Kidney tubule cell (primary cell): ENCODE data around the gene PCDHB15.
"Not testable (repeated sequence)": the region's sequence is repeated elsewhere in the genome, so short reads cannot be mapped to it uniquely, and the experiment has no call there.

ENCODE experiments used
- DNase-seq: peaks from one replicate; pipeline ENCODE4 v3.0.0-alpha.2; 2018; ENCODE audit warnings: low spot score

Gene PCDHB15

DNA sequence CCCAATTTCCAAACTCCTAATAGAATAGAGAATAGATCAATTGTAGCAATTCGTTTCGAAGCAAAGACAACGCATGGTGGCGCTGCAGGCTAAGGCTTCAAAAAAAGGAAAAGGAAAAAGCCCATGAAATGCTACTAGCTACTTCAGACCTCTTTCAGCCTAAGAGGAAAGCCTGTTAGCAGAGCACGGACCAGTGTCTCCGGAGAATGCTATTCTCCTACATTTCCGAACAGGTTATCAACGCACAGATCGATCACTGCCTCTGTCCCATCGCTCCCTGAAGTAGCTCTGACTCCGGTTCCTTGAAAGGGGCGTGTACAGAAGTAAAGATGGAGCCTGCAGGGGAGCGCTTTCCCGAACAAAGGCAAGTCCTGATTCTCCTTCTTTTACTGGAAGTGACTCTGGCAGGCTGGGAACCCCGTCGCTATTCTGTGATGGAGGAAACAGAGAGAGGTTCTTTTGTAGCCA, at the start of gene PCDHB15:
TSS of gene PCDHB15 (plus strand) at position 146 of the 468 bp plus-strand sequence. CDS start at position 330, 184 bp downstream.
- peak; percentile 12 for DNase-seq

DNA sequence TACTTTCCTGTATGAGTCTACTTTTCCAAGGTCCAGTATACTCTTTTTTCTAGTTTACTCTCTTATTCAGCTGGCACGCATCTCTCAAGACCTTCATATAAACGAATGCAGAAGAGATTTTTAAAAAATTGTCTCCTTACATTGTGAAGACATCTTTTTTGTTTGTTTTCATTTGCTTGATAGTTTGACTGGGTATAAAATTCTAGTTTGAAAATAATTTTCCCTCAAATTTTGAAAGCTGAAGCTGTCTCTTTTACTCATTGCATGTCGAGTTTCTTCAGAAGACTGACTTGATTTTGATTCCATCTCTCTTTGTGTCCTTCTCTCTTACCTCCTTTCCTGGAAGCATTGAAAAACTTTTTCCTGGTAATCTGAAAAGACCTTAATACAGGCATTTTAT, 48.8 kb upstream of the PCDHB15 start:
- no peak for DNase-seq

DNA sequence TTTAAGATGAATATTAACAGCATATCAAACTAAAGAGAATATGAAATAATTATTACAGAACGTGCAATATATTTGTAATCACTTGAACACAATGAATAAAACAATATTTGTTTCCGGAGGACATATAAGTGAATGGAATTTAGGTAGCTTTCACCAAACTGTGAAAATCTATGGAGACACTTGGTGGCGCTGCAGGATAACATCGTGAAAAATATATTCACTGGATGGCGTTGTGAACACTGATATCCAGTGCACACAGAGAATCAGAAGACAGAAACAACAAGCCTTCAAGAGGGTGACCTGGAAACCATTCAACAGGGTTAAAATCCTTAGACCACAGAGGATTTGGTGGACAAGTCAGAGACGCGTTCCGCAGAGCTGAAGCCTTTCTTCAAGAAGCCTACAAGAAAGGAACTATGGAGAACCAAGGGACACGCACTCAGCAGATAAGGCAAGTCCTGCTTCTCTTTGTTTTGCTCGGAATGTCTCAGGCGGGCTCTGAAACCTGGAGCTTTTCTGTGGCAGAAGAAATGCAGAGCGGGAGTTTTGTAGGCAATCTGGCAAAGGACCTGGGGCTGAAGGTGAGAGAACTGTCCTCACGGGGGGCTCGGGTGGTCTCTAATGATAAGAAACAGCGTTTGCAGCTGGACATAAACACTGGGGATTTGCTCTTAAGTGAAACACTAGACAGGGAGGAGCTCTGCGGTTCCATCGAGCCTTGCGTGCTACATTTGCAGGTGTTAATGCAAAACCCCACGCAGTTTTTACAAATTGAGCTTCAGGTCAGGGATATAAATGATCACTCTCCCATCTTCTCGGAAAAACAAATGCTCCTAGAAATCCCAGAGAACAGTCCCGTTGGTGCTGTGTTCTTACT, 45.6 kb upstream of the PCDHB15 start, which contains the start of gene PCDHB11:
TSS of gene PCDHB11 (plus strand) at position 269 of the 877 bp plus-strand sequence. CDS start at position 417, 148 bp downstream.
- DNase-seq = no peak

DNA sequence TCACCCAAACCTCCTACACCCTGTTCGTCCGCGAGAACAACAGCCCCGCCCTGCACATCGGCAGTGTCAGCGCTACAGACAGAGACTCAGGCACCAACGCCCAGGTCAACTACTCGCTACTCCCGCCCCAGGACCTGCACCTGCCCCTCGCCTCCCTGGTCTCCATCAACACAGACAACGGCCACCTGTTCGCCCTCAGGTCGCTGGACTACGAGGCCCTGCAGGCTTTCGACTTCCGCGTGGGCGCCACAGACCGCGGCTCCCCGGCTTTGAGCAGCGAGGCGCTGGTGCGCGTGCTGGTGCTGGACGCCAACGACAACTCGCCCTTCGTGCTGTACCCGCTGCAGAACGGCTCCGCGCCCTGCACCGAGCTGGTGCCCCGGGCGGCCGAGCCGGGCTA, 44.1 kb upstream of the PCDHB15 start:
- not testable (repeated sequence) for DNase-seq

DNA sequence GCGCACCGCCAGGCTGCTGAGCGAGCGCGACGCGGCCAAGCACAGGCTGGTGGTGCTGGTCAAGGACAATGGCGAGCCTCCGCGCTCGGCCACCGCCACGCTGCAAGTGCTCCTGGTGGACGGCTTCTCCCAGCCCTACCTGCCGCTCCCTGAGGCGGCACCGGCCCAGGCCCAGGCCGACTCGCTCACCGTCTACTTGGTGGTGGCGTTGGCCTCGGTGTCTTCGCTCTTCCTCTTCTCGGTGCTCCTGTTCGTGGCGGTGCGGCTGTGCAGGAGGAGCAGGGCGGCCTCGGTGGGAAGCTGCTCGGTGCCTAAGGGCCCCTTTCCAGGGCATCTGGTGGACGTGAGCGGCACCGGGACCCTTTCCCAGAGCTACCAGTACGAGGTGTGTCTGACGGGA, 43.5 kb upstream of the PCDHB15 start:
- DNase-seq = not testable (repeated sequence)

DNA sequence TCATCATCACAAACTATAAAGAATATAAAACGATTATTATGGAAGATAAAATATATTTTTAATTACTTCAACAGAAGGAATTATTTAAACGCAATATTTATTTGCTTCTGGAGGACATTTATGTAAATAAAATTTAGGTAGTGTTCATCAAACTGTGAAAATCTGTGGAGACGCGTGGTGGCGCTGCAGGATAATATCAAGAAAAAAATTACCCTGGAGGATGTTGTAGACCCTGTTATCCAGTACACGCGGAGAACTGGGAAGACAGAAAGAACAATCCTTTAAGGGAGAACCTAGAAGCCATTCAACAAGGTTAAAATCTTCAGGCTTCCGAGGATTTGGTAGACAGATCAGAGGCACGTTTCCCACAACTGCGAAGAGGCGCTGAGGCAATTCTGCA, 36.7 kb upstream of the PCDHB15 start, which contains the start of gene PCDHB12:
TSS of gene PCDHB12 (plus strand) at position 242 of the 400 bp plus-strand sequence. CDS start 189 bp downstream, outside the sequence.
- no peak for DNase-seq

DNA sequence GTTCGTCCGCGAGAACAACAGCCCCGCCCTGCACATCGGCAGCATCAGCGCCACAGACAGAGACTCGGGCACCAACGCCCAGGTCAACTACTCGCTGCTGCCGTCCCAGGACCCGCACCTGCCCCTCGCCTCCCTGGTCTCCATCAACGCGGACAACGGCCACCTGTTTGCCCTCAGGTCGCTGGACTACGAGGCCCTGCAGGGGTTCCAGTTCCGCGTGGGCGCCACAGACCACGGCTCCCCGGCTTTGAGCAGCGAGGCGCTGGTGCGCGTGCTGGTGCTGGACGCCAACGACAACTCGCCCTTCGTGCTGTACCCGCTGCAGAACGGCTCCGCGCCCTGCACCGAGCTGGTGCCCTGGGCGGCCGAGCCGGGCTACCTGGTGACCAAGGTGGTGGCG, 34.9 kb upstream of the PCDHB15 start:
- not testable (repeated sequence) for DNase-seq

DNA sequence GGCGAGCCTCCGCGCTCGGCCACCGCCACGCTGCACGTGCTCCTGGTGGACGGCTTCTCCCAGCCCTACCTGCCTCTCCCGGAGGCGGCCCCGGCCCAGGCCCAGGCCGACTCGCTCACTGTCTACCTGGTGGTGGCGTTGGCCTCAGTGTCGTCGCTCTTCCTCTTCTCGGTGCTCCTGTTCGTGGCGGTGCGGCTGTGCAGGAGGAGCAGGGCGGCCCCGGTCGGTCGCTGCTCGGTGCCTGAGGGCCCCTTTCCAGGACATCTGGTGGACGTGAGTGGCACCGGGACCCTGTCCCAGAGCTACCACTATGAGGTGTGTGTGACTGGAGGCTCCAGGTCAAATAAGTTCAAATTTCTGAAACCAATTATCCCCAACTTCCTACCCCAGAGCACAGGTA, 34.3 kb upstream of the PCDHB15 start:
- not testable (repeated sequence) for DNase-seq

DNA sequence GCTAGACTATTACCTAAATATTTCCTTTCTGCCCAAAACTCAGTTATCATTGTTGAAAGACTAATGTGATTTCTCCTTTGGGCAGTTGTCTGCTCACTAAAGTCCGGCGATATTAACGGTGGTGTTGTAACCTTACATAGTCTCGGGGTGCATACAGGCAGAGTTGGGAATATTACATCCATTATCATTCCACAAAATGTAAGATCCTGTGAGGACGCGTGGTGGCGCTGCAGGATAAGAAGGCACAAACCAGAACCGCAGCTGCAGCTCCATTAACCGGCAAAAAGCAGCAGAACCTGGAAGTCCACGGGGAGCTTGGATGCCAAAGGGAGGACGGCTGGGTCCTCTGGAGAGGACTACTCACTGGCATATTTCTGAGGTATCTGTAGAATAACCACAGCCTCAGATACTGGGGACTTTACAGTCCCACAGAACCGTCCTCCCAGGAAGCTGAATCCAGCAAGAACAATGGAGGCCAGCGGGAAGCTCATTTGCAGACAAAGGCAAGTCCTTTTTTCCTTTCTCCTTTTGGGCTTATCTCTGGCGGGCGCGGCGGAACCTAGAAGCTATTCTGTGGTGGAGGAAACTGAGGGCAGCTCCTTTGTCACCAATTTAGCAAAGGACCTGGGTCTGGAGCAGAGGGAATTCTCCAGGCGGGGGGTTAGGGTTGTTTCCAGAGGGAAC, 31.4 kb upstream of the PCDHB15 start, which contains the start of gene PCDHB13:
TSS of gene PCDHB13 (plus strand) at position 264 of the 684 bp plus-strand sequence. CDS start at position 469, 205 bp downstream.
- DNase-seq = peak; percentile 31

DNA sequence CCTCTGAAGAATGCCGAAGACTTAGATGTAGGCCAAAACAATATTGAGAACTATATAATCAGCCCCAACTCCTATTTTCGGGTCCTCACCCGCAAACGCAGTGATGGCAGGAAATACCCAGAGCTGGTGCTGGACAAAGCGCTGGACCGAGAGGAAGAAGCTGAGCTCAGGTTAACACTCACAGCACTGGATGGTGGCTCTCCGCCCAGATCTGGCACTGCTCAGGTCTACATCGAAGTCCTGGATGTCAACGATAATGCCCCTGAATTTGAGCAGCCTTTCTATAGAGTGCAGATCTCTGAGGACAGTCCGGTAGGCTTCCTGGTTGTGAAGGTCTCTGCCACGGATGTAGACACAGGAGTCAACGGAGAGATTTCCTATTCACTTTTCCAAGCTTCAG, 30.6 kb upstream of the PCDHB15 start:
- not testable (repeated sequence) for DNase-seq

DNA sequence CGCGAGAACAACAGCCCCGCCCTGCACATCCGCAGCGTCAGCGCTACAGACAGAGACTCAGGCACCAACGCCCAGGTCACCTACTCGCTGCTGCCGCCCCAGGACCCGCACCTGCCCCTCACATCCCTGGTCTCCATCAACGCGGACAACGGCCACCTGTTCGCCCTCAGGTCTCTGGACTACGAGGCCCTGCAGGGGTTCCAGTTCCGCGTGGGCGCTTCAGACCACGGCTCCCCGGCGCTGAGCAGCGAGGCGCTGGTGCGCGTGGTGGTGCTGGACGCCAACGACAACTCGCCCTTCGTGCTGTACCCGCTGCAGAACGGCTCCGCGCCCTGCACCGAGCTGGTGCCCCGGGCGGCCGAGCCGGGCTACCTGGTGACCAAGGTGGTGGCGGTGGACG, 29.7 kb upstream of the PCDHB15 start:
- DNase-seq = not testable (repeated sequence)

DNA sequence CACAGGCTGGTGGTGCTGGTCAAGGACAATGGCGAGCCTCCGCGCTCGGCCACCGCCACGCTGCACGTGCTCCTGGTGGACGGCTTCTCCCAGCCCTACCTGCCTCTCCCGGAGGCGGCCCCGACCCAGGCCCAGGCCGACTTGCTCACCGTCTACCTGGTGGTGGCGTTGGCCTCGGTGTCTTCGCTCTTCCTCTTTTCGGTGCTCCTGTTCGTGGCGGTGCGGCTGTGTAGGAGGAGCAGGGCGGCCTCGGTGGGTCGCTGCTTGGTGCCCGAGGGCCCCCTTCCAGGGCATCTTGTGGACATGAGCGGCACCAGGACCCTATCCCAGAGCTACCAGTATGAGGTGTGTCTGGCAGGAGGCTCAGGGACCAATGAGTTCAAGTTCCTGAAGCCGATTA, 29.2 kb upstream of the PCDHB15 start:
- DNase-seq = not testable (repeated sequence)

DNA sequence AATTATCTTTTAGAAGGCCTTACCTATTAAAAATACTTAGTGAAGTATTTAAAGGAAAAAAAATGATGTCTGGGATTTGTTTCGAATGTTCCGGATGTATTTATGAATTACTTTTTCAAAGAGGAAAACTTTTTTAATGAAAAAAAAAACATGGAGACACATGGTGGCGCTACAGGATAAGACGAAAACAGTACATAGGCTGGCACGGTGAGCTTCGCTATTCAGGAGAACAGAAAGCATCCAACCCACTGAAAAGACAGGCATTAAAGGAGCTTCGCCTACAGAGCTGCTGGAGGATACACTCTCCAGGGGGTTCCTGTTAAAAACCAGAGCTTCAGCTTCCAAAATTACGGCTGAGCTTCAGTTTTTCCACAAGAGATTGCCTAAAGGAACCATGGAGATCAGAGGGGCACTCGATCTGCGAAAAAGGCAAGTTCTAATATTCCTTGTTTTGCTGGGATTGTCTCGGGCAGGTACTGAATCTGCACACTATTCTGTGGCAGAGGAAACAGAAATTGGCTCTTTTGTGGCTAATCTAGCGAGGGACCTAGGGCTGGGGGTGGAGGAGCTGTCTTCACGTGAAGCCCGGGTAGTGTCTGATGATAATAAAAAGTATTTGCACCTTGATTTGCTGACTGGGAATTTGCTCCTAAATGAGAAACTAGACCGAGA, 21.9 kb upstream of the PCDHB15 start, which contains the start of gene PCDHB14:
TSS of gene PCDHB14 (plus strand) at position 232 of the 672 bp plus-strand sequence. CDS start at position 395, 163 bp downstream.
- peak; percentile 34 for DNase-seq

DNA sequence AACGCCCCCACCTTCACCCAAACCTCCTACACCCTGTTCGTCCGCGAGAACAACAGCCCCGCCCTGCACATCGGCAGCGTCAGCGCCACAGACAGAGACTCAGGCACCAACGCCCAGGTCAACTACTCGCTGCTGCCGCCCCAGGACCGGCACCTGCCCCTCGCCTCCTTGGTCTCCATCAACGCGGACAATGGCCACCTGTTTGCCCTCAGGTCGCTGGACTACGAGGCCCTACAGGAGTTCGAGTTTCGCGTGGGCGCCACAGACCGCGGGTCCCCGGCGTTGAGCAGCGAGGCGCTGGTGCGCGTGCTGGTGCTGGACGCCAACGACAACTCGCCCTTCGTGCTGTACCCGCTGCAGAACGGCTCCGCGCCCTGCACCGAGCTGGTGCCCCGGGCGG, 20.4 kb upstream of the PCDHB15 start:
- not testable (repeated sequence) for DNase-seq

DNA sequence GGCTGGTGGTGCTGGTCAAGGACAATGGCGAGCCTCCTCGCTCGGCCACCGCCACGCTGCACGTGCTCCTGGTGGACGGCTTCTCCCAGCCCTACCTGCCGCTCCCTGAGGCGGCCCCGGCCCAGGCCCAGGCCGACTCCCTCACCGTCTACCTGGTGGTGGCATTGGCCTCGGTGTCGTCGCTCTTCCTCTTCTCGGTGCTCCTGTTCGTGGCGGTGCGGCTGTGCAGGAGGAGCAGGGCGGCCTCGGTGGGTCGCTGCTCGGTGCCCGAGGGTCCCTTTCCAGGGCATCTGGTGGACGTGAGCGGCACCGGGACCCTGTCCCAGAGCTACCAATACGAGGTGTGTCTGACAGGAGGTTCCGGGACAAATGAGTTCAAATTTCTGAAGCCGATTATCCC, 19.8 kb upstream of the PCDHB15 start:
- DNase-seq = not testable (repeated sequence)

DNA sequence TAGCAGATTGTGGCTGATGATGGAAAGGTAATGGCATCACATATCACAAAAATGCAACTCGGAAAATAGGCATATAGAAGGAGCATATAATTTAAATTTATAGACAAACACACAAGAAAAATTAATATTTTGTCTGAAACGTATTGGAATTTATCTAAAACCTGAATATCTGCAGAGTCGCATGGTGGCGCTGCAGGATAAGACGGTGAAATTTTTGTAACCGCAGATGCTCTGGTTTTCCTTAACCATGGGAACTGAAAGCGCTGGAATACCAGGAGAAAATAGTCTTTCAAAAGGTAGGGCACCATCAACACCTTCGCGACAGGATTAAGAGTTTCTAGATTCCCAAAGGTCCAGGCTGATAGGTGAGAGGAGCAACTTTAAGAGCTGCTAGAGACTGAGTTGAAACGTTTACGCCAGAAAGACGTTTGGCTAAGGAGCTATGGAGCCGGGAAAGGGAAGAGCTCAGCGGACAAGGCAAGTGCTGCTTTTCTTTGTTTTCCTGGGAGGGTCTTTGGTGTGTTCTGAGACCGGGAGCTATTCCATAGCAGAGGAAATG, 11.0 kb upstream of the PCDHB15 start:
- no peak for DNase-seq

DNA sequence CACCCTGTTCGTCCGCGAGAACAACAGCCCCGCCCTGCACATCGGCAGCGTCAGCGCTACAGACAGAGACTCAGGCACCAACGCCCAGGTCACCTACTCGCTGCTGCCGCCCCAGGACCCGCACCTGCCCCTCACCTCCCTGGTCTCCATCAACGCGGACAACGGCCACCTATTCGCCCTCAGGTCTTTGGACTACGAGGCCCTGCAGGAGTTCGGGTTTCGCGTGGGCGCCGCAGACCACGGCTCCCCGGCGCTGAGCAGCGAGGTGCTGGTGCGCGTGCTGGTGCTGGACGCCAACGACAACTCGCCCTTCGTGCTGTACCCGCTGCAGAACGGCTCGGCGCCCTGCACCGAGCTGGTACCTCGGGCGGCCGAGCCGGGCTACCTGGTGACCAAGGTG, 9.3 kb upstream of the PCDHB15 start:
- not testable (repeated sequence) for DNase-seq

DNA sequence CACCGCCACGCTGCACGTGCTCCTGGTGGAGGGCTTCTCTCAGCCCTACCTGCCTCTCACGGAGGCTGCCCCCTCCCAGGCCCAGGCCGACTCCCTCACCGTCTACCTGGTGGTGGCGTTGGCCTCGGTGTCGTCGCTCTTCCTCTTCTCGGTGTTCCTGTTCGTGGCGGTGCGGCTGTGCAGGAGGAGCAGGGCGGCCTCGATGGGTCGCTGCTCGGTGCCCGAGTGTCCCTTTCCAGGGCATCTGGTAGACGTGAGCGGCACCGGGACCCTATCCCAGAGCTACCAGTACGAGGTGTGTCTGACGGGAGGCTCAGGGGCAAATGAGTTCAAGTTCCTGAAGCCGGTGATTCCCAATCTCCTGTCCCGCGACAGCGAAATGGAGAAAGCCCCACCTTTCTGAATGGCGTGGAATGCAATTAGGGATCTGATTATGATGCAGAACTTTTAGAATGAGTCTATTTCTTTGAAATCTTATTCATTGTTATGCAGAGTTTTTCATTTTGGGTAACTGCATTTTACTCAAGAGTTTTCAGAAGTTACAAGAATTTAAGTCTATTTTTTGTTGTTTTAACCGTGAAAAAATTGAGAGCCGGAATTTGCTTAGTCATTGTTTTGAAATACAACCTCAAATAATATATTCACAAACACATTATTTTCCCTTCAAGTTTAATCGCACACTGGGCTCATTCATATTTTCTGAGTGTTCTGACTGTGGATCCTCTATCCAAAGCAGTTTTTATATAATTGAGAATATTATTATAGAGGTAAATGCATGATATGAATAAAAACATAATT, 8.5 kb upstream of the PCDHB15 start:
- DNase-seq = no peak

DNA sequence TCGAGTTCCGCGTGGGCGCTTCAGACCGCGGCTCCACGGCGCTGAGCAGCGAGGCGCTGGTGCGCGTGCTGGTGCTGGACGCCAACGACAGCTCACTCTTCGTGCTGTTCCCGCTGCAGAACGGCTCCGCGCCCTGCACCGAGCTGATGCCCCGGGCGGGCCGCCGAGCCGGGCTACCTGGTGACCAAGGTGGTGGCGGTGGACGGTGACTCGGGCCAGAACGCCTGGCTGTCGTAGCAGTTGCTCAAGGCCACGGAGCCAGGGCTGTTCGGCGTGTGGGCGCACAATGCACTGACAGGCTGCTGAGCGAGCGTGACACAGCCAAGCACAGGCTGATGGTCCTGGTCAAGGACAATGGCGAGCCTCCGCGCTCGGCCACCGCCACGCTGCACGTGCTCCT, 3.7 kb upstream of the PCDHB15 start:
- no peak for DNase-seq

DNA sequence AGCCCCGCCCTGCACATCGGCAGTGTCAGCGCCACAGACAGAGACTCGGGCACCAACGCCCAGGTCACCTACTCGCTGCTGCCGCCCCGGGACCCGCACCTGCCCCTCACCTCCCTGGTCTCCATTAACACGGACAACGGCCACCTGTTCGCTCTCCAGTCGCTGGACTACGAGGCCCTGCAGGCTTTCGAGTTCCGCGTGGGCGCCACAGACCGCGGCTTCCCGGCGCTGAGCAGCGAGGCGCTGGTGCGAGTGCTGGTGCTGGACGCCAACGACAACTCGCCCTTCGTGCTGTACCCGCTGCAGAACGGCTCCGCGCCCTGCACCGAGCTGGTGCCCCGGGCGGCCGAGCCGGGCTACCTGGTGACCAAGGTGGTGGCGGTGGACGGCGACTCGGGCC, 1.8 kb downstream of the PCDHB15 start:
- not testable (repeated sequence) for DNase-seq

DNA sequence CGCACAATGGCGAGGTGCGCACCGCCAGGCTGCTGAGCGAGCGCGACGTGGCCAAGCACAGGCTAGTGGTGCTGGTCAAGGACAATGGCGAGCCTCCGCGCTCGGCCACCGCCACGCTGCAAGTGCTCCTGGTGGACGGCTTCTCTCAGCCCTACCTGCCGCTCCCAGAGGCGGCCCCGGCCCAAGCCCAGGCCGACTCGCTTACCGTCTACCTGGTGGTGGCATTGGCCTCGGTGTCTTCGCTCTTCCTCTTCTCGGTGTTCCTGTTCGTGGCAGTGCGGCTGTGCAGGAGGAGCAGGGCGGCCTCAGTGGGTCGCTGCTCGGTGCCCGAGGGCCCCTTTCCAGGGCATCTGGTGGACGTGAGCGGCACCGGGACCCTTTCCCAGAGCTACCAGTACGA, 2.2 kb downstream of the PCDHB15 start:
- not testable (repeated sequence) for DNase-seq
